HG02588 (cell line): ENCODE measurements around the gene ICE1.

Experiments
- ATAC-seq: cut with Tn5 transposase; IDR thresholded peaks from one replicate; pipeline ENCODE4 v1.9.1; 2021; ENCODE audit warnings: mild to moderate bottlenecking, moderate library complexity; ENCODE audit not compliant: unreplicated experiment

Gene ICE1

GRCh38 chr5:5533927-5534326, 111.5 kb downstream of the ICE1 start:
- no peak for ATAC-seq

GRCh38 chr5:5534333-5534732, 111.9 kb downstream of the ICE1 start:
- ATAC-seq = no peak

DNA sequence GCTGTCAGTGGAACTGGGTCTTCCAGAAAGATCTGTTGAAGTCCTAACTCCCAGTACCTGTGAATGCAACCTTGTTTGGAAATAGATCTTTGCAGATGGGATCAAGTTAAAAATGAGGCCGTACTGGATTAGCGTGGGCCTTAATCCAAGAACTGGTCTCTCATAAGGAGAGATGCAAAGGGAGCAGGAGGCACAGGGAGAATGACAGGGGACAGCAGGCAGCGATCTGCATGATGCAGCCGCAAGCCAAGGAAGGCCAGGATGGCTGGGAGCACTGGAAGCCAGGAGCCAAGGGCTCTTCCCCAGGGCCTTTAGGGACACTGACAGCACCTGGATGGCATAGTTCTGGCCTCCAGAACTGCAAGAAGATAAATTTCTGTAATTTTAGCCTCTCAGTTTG, 114.4 kb downstream of the ICE1 start:
- no peak for ATAC-seq

GRCh38 chr5:5537426-5537825, 114.9 kb downstream of the ICE1 start:
- no peak for ATAC-seq

DNA sequence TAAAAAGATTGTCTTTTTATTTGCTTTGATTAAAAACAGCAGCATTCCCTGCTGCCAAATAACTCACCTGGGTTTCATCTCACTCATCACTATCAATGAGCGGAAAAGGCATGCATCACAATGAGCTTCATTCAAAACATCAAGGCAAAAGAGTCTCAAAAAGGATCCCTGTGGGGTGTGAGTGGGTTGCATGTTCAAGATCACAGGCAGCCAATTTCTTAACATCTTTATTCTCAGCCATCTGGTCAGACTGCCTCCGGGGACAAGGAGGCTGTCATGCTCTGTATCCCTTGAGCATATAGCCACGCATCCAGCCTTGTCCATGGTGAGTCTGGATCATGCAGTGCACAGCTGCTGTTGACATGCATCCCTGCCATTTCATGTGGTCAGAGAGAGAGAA, 117.1 kb downstream of the ICE1 start:
- no peak for ATAC-seq
